Measurements from ENCODE around the gene SUCO. TPM values are rescaled to one million over a fixed set of nuclear protein-coding genes. Genes with fewer than 3 reads are reported as not detected.
A peak's percentile ranks its signal among the peaks of the same experiment; 100 is the strongest.

Gene SUCO
- total RNA-seq, 1 experiment from 2014 or later = 50.3 TPM

- H3K27ac Mint-ChIP-seq (ENCODE audit: unreplicated experiment) = peak overlapping the region; percentile 33
- TF ChIP-seq CTCF (IDR thresholded peaks at IDR 0.05; ENCODE audit: insufficient read depth in 1 of 2, low read depth in 1 of 2, low read length in 1 of 2, severe bottlenecking in 1 of 2, unreplicated experiment in 1 of 2) = no peak
- Histone ChIP-seq H3K4me3 (ENCODE audit: low read depth, low read length) (no peak overlapping the region), H3K36me3 (ENCODE audit: control insufficient read depth, insufficient read depth, low read length) (no peaks in the 10 kb centered on the region), H3K4me1 (peaks cover 44% of the 10 kb centered on the region), H3K27me3 (replicated peaks; ENCODE audit: control insufficient read depth, insufficient read depth, low read length) (no peaks in the 10 kb centered on the region), H3K9me3 (no peaks in the 10 kb centered on the region)
- H3K4me1 Mint-ChIP-seq (ENCODE audit: low read depth, unreplicated experiment) = peaks cover 21% of the 10 kb centered on the region
- CTCF ChIA-PET = interaction anchor here (1.1 kb wide), 1 partner anchor 32 kb away, joined by 3 read pairs; the partner anchor contains the start of gene SUCO
- H3K27me3 Mint-ChIP-seq (ENCODE audit: insufficient read depth, unreplicated experiment) = no peaks in the 10 kb centered on the region
- no peak for DNase-seq
- no peaks in the 10 kb centered on the region for H3K36me3 Mint-ChIP-seq (ENCODE audit: insufficient read depth, unreplicated experiment)
- H3K4me3 Mint-ChIP-seq (ENCODE audit: unreplicated experiment) = no peak overlapping the region
- H3K9me3 Mint-ChIP-seq (ENCODE audit: unreplicated experiment) = no peaks in the 10 kb centered on the region
- BruUV-seq (replicated peaks) = TSS peak; percentile 61
- intact Hi-C loops (cut with micrococcal nuclease; ENCODE audit: unreplicated experiment) = no loop called here
- POLR2A ChIA-PET = interaction anchor here (0.9 kb wide), 1 partner anchor 32 kb away, joined by 6 read pairs; the partner anchor contains the start of gene SUCO
Measured at GRCh38 chr1:172500207-172500606, 32.7 kb upstream of the SUCO start.

GRCh38 chr1:172507741-172508140, 25.2 kb upstream of the SUCO start:
- Histone ChIP-seq H3K4me1 (no peaks in the 10 kb centered on the region), H3K36me3 (ENCODE audit: control insufficient read depth, insufficient read depth, low read length) (no peaks in the 10 kb centered on the region), H3K9me3 (no peaks in the 10 kb centered on the region), H3K27me3 (replicated peaks; ENCODE audit: control insufficient read depth, insufficient read depth, low read length) (no peaks in the 10 kb centered on the region), H3K4me3 (ENCODE audit: low read depth, low read length) (no peak overlapping the region)
- DNase-seq = no peak
- no peak for TF ChIP-seq CTCF (IDR thresholded peaks at IDR 0.05; ENCODE audit: insufficient read depth in 1 of 2, low read depth in 1 of 2, low read length in 1 of 2, severe bottlenecking in 1 of 2, unreplicated experiment in 1 of 2)
- Mint-ChIP-seq H3K27me3 (ENCODE audit: insufficient read depth, unreplicated experiment) (no peaks in the 10 kb centered on the region), H3K4me1 (ENCODE audit: low read depth, unreplicated experiment) (no peaks in the 10 kb centered on the region), H3K27ac (ENCODE audit: unreplicated experiment) (no peak overlapping the region), H3K9me3 (ENCODE audit: unreplicated experiment) (no peaks in the 10 kb centered on the region), H3K36me3 (ENCODE audit: insufficient read depth, unreplicated experiment) (no peaks in the 10 kb centered on the region), H3K4me3 (ENCODE audit: unreplicated experiment) (no peak overlapping the region)
- no TSS peak for BruUV-seq (replicated peaks)
- CTCF ChIA-PET = no interaction called here
- POLR2A ChIA-PET = no interaction called here
- intact Hi-C loops (cut with micrococcal nuclease; ENCODE audit: unreplicated experiment) = no loop called here

- intact Hi-C loops (cut with micrococcal nuclease; ENCODE audit: unreplicated experiment) = no loop called here
- Mint-ChIP-seq H3K9me3 (ENCODE audit: unreplicated experiment) (peaks cover 8% of the 10 kb centered on the region), H3K36me3 (ENCODE audit: insufficient read depth, unreplicated experiment) (no peaks in the 10 kb centered on the region), H3K27ac (ENCODE audit: unreplicated experiment) (no peak overlapping the region), H3K4me3 (ENCODE audit: unreplicated experiment) (no peak overlapping the region), H3K4me1 (ENCODE audit: low read depth, unreplicated experiment) (no peaks in the 10 kb centered on the region), H3K27me3 (ENCODE audit: insufficient read depth, unreplicated experiment) (no peaks in the 10 kb centered on the region)
- no TSS peak for BruUV-seq (replicated peaks)
- POLR2A ChIA-PET = interaction anchor here (1.0 kb wide), 1 partner anchor 22 kb away, joined by 4 read pairs; the partner anchor contains the start of gene SUCO
- no peak overlapping the region for H3K4me3 ChIP-seq (ENCODE audit: low read depth, low read length)
- no peaks in the 10 kb centered on the region for H3K4me1 ChIP-seq
- TF ChIP-seq CTCF (IDR thresholded peaks at IDR 0.05; ENCODE audit: insufficient read depth in 1 of 2, low read depth in 1 of 2, low read length in 1 of 2, severe bottlenecking in 1 of 2, unreplicated experiment in 1 of 2) = no peak
- no peaks in the 10 kb centered on the region for H3K27me3 ChIP-seq (replicated peaks; ENCODE audit: control insufficient read depth, insufficient read depth, low read length)
- no peaks in the 10 kb centered on the region for H3K36me3 ChIP-seq (ENCODE audit: control insufficient read depth, insufficient read depth, low read length)
- DNase-seq = peak in 1 of 2 experiments; percentile 14
- CTCF ChIA-PET = interaction anchor here (0.8 kb wide), 1 partner anchor 61 kb away, joined by 3 read pairs; no protein-coding TSS in a partner anchor
- peaks cover 6% of the 10 kb centered on the region; the same call in 1 of the 2 replicates for H3K9me3 ChIP-seq
Measured at GRCh38 chr1:172510479-172510878, 22.5 kb upstream of the SUCO start.
